Neural cell (in vitro differentiated cells): ENCODE data around the gene ARPC5L. TPM values are rescaled to one million over a fixed set of nuclear protein-coding genes. Genes with fewer than 3 reads are reported as not detected.

ENCODE experiments used
- H2AFZ ChIP-seq: fragments of 200-600, 300-800 bp; sonication (generic), shearing (Covaris generic); 2 replicates; pipeline ENCODE4 v1.6.0; 2014; ENCODE audit warnings: low read depth, mild to moderate bottlenecking, antibody characterized with exemption, low read length, moderate library complexity
- H3F3A ChIP-seq: fragments of 200-600 bp; shearing (Covaris generic); 2 replicates; pipeline ENCODE4 v1.6.1; 2016; ENCODE audit warnings: mild to moderate bottlenecking, moderate library complexity, mixed read lengths, antibody characterized with exemption, low read length; ENCODE audit not compliant: insufficient read depth, poor library complexity, severe bottlenecking
- H3K27ac ChIP-seq: fragments of 200-600, 300-800 bp; sonication (generic), shearing (Covaris generic); 2 replicates; pipeline ENCODE4 v1.5.1; 2014; ENCODE audit warnings: mild to moderate bottlenecking, low read length, moderate library complexity
- H3K27me3 ChIP-seq: fragments of 300-800, 200-600 bp; sonication (generic), shearing (Covaris generic); 2 replicates; pipeline ENCODE4 v1.6.0; 2014; ENCODE audit warnings: mild to moderate bottlenecking, low read depth, low read length, moderate library complexity; ENCODE audit not compliant: insufficient read depth
- H3K36me3 ChIP-seq: fragments of 300-800, 200-600 bp; sonication (generic), shearing (Covaris generic); 2 replicates; pipeline ENCODE4 v1.5.1; 2014; ENCODE audit warnings: mild to moderate bottlenecking, antibody characterized with exemption, low read length, moderate library complexity; ENCODE audit not compliant: insufficient read depth
- H3K4me2 ChIP-seq: fragments of 300-800, 200-600 bp; sonication (generic), shearing (Covaris generic); 2 replicates; pipeline ENCODE4 v1.6.0; 2014; ENCODE audit warnings: mild to moderate bottlenecking, low read length
- H3K4me3 ChIP-seq: fragments of 300-800, 200-600 bp; sonication (generic), shearing (Covaris generic); 2 replicates; pipeline ENCODE4 v1.5.1; 2014; ENCODE audit warnings: mild to moderate bottlenecking, low read length, moderate library complexity
- H3K79me2 ChIP-seq: fragments of 200-600 bp; shearing (Covaris generic); replicated peaks from 2 replicates; pipeline ENCODE4 v1.6.0; 2014; ENCODE audit warnings: mild to moderate bottlenecking, low read length, moderate library complexity; ENCODE audit not compliant: insufficient read depth
- H3K9ac ChIP-seq: fragments of 300-800, 200-600 bp; sonication (generic), shearing (Covaris generic); 2 replicates; pipeline ENCODE4 v1.6.1; 2016; ENCODE audit warnings: mild to moderate bottlenecking, low read length, mixed read lengths
- H3K9me2 ChIP-seq: fragments of 200-600 bp; shearing (Covaris generic); 2 replicates; pipeline ENCODE4 v1.6.1; 2016; ENCODE audit warnings: mild to moderate bottlenecking, low read length, mixed read lengths; ENCODE audit not compliant: insufficient read depth
- H3K9me3 ChIP-seq: fragments of 200-600, 300-800 bp; sonication (generic), shearing (Covaris generic); 2 replicates; pipeline ENCODE4 v1.6.1; 2016; ENCODE audit warnings: mild to moderate bottlenecking, mixed run types, low read length, moderate library complexity, mixed read lengths
- H4K20me1 ChIP-seq: fragments of 200-600 bp; shearing (Covaris generic); 2 replicates; pipeline ENCODE4 v1.6.1; 2016; ENCODE audit warnings: mild to moderate bottlenecking, mixed run types; ENCODE audit not compliant: insufficient read depth
- EP300 ChIP-seq: fragments of 450-650 bp; conservative IDR thresholded peaks from 2 replicates; pipeline ENCODE4 v1.6.1; 2014; ENCODE audit warnings: antibody characterized with exemption, mild to moderate bottlenecking, moderate library complexity; ENCODE audit not compliant: poor library complexity, severe bottlenecking
- EZH2 ChIP-seq: fragments of 200-600, 300-800 bp; shearing (Covaris generic), sonication (generic); IDR thresholded peaks from 2 replicates; pipeline ENCODE4 v1.6.1; 2014; ENCODE audit warnings: antibody characterized with exemption, low read length, borderline replicate concordance, mild to moderate bottlenecking; ENCODE audit not compliant: insufficient read depth, poor library complexity, severe bottlenecking
- MXI1 ChIP-seq: fragments of 450-650 bp; conservative IDR thresholded peaks from 2 replicates; pipeline ENCODE4 v1.6.1; 2014; ENCODE audit warnings: antibody characterized with exemption, mild to moderate bottlenecking; ENCODE audit not compliant: poor library complexity, severe bottlenecking
- POLR2AphosphoS5 ChIP-seq: IDR thresholded peaks from 2 replicates; pipeline ENCODE4 v1.6.1; 2012
- RAD21 ChIP-seq: fragments of 450-650 bp; conservative IDR thresholded peaks from 2 replicates; pipeline ENCODE4 v1.6.1; 2014; ENCODE audit warnings: antibody characterized with exemption, mild to moderate bottlenecking, moderate library complexity
- SMC3 ChIP-seq: fragments of 450-650 bp; conservative IDR thresholded peaks from 2 replicates; pipeline ENCODE4 v1.6.1; 2014; ENCODE audit warnings: antibody characterized with exemption, mild to moderate bottlenecking, moderate library complexity; ENCODE audit not compliant: poor library complexity
- TAF1 ChIP-seq: IDR thresholded peaks from 2 replicates; pipeline ENCODE4 v1.6.1; 2012; ENCODE audit warnings: low read depth
- polyA plus RNA-seq: library from polyadenylated mRNA; depleted of rRNA; stranded (reverse); fragments of >200 nt; gene quantifications from 2 replicates; pipeline ENCODE4 v1.2.3, GENCODE V29; 2014
- TF ChIP-seq, protein P1 (sequence below): IDR thresholded peaks from 2 replicates; pipeline ENCODE4 v1.6.1; 2012; ENCODE audit warnings: borderline replicate concordance
- TF ChIP-seq, protein P2 (sequence below): fragments of 450-650 bp; IDR thresholded peaks from 2 replicates; pipeline ENCODE4 v1.5.1; 2014; ENCODE audit warnings: antibody characterized with exemption, mild to moderate bottlenecking, moderate library complexity; ENCODE audit not compliant: poor library complexity, severe bottlenecking

The ARPC5L gene
- polyA plus RNA-seq, 1 donor from 2014 or later, result 46.5 TPM

GRCh38 chr9:124899845-124900244 lies 37.9 kb downstream of the ARPC5L start:
- Histone ChIP-seq H3K9ac (no peak overlapping the region), H3K9me3 (no peaks in the 10 kb centered on the region), H3K27me3 (no peaks in the 10 kb centered on the region), H2AFZ (no peak overlapping the region), H3K4me2 (no peak overlapping the region), H3K4me3 (no peak overlapping the region), H3K9me2 (no peaks in the 10 kb centered on the region), H3K27ac (no peak overlapping the region), H4K20me1 (no peaks in the 10 kb centered on the region), H3K36me3 (no peaks in the 10 kb centered on the region), H3K79me2 (no peaks in the 10 kb centered on the region), H3F3A (no peaks in the 10 kb centered on the region)
- TF ChIP-seq EZH2 (no peak), EP300 (no peak), MXI1 (no peak), TAF1 (no peak), POLR2AphosphoS5 (no peak), RAD21 (no peak), SMC3 (no peak)
- TF ChIP-seq, protein P1, sequence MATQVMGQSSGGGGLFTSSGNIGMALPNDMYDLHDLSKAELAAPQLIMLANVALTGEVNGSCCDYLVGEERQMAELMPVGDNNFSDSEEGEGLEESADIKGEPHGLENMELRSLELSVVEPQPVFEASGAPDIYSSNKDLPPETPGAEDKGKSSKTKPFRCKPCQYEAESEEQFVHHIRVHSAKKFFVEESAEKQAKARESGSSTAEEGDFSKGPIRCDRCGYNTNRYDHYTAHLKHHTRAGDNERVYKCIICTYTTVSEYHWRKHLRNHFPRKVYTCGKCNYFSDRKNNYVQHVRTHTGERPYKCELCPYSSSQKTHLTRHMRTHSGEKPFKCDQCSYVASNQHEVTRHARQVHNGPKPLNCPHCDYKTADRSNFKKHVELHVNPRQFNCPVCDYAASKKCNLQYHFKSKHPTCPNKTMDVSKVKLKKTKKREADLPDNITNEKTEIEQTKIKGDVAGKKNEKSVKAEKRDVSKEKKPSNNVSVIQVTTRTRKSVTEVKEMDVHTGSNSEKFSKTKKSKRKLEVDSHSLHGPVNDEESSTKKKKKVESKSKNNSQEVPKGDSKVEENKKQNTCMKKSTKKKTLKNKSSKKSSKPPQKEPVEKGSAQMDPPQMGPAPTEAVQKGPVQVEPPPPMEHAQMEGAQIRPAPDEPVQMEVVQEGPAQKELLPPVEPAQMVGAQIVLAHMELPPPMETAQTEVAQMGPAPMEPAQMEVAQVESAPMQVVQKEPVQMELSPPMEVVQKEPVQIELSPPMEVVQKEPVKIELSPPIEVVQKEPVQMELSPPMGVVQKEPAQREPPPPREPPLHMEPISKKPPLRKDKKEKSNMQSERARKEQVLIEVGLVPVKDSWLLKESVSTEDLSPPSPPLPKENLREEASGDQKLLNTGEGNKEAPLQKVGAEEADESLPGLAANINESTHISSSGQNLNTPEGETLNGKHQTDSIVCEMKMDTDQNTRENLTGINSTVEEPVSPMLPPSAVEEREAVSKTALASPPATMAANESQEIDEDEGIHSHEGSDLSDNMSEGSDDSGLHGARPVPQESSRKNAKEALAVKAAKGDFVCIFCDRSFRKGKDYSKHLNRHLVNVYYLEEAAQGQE, result no peak
- TF ChIP-seq, protein P2, sequence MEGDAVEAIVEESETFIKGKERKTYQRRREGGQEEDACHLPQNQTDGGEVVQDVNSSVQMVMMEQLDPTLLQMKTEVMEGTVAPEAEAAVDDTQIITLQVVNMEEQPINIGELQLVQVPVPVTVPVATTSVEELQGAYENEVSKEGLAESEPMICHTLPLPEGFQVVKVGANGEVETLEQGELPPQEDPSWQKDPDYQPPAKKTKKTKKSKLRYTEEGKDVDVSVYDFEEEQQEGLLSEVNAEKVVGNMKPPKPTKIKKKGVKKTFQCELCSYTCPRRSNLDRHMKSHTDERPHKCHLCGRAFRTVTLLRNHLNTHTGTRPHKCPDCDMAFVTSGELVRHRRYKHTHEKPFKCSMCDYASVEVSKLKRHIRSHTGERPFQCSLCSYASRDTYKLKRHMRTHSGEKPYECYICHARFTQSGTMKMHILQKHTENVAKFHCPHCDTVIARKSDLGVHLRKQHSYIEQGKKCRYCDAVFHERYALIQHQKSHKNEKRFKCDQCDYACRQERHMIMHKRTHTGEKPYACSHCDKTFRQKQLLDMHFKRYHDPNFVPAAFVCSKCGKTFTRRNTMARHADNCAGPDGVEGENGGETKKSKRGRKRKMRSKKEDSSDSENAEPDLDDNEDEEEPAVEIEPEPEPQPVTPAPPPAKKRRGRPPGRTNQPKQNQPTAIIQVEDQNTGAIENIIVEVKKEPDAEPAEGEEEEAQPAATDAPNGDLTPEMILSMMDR, result no peak

- no peaks in the 10 kb centered on the region for H3K79me2 ChIP-seq
- H2AFZ ChIP-seq, result no peak overlapping the region
- no peaks in the 10 kb centered on the region for H4K20me1 ChIP-seq
- no peak overlapping the region for H3K27ac ChIP-seq
- no peak overlapping the region for H3K4me3 ChIP-seq
- TF ChIP-seq RAD21 (no peak), TAF1 (no peak), MXI1 (no peak), SMC3 (no peak), EZH2 (no peak), POLR2AphosphoS5 (no peak), EP300 (no peak)
- TF ChIP-seq, protein P2, result no peak
- TF ChIP-seq, protein P1, result no peak
- no peaks in the 10 kb centered on the region for H3K36me3 ChIP-seq
- no peaks in the 10 kb centered on the region for H3F3A ChIP-seq
- no peak overlapping the region for H3K9ac ChIP-seq
- no peak overlapping the region for H3K4me2 ChIP-seq
- no peaks in the 10 kb centered on the region for H3K9me3 ChIP-seq
- no peaks in the 10 kb centered on the region for H3K27me3 ChIP-seq
- H3K9me2 ChIP-seq, result no peaks in the 10 kb centered on the region
Observed at GRCh38 chr9:124906966-124907365, 45.0 kb downstream of the ARPC5L start.
